NB4 (cell line): Measurements from ENCODE around the gene CACNA1D.

ENCODE experiments used
- TF ChIP-seq, protein P1 (sequence below): IDR thresholded peaks from one replicate; pipeline ENCODE4 v1.5.1; 2012; ENCODE audit warnings: low read depth, low read length
- TF ChIP-seq, protein P2 (sequence below): IDR thresholded peaks from 2 replicates; pipeline ENCODE4 v1.6.1; 2011; ENCODE audit warnings: low read depth, low read length

DNA sequence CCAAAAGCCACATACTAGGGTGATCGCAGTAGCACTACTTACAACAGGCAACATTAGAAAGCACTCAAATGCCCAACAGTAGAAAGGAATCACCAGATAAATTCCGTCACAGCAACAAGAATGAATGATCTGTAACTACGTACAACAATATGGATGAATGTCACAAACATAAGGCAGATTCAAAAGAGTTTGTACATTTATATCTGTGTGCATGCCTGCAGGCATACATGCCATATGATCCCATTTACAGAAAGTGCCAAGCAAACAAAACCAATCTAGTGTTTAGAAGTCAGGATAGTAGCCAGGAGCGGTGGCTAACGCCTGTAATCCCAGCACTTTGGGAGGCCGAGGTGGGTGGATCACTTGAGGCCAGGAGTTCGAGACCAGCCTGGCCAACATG is 355.5 kb downstream of the CACNA1D start:
- TF ChIP-seq, protein P1, sequence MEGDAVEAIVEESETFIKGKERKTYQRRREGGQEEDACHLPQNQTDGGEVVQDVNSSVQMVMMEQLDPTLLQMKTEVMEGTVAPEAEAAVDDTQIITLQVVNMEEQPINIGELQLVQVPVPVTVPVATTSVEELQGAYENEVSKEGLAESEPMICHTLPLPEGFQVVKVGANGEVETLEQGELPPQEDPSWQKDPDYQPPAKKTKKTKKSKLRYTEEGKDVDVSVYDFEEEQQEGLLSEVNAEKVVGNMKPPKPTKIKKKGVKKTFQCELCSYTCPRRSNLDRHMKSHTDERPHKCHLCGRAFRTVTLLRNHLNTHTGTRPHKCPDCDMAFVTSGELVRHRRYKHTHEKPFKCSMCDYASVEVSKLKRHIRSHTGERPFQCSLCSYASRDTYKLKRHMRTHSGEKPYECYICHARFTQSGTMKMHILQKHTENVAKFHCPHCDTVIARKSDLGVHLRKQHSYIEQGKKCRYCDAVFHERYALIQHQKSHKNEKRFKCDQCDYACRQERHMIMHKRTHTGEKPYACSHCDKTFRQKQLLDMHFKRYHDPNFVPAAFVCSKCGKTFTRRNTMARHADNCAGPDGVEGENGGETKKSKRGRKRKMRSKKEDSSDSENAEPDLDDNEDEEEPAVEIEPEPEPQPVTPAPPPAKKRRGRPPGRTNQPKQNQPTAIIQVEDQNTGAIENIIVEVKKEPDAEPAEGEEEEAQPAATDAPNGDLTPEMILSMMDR, result no peak
- TF ChIP-seq, protein P2, sequence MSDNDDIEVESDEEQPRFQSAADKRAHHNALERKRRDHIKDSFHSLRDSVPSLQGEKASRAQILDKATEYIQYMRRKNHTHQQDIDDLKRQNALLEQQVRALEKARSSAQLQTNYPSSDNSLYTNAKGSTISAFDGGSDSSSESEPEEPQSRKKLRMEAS, result no peak
